Measurements from ENCODE around the gene SNX22.

The SNX22 gene

DNA sequence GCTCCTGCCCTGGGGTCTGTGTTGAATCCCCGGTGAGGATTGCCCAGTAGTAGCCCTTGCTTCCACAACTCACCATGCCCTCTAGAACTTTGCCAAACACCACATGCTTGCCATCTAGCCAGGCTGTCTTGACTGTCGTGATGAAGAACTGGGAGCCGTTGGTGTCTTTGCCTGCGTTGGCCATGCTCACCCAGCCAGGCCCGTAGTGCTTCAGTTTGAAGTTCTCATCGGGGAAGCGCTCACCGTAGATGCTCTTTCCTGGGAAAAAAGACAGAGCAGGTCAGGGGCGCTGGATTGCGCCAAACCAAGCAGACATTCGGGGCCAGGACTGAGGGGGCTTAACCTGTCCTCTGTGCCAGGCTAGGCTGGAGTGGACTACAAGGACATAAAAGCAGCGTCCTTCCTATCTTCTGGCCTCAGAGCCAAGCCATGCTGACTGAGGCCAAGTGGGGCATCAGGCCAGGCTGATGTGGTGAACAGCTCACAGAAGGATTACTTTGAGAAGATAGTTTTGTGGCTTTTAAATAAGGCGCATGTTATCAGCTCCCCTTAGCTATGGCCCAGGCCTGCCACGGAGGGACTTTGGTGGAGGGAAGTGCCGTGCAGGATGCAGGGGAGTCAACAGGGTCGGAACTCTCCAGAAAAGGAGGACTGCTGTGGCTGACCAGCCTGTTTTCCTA lies 5.3 kb downstream of the SNX22 start:
- FAIRE-seq, result no peak

DNA sequence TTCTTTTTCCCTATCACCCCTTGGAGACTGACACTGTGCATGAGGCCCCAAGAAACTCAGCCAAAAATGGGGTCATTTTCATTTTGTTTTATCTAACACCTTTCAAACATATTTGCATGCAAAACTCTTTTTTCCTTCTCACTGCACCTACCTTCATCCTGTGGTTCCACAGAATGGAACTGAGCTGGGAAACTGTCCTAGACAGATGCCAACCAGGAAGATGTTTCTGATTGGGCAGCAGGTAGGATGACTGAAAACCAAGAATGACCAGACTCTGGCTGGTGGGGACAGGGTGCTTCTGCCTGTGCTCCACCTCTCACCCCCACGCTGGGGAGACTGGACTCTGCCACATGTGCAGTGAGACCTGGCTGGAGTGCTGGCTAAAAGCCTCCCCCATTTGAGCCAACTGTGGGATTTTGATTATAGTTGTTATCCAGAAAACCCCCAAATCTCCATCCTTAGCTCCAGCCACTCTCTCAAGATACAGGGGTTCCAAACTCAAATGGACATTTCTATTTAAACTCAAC lies 6.1 kb downstream of the SNX22 start:
- no peak for FAIRE-seq

DNA sequence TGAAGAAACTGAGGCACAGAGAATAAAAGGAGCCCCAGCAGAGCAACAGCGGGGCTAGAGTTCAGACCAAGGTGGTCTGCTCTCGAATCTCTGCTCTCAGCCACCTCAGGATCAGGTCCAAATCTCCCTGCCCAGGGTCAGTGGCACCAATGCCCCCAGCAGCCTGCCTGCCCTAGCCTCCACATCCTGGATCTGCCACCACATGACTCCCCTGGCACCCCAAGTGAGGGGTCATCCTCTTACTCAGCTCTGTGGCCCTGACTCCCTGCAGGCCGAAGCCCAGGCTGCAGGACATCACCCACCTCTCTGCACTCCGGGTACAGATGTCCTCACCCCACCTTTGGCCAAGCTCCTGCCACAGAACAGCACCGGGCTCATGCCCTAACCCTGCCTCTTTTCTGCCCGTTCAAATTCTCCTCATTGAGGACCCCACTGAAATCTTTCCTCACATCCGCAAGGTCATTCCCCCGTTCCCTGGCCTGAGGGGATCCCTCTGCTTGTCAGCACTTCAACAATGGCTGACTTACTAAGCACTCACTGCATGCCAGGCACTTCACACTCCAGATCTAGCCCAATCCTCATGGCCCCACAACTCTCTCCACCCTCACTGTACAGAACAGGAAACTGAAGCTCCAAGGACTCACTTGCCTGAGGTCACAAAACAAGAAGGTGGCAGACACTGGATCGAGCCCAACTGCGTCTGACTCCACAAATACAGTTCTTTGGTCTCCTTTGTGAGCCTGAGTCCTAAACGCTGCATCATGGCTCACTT lies 7.0 kb downstream of the SNX22 start:
- no peak for FAIRE-seq

DNA sequence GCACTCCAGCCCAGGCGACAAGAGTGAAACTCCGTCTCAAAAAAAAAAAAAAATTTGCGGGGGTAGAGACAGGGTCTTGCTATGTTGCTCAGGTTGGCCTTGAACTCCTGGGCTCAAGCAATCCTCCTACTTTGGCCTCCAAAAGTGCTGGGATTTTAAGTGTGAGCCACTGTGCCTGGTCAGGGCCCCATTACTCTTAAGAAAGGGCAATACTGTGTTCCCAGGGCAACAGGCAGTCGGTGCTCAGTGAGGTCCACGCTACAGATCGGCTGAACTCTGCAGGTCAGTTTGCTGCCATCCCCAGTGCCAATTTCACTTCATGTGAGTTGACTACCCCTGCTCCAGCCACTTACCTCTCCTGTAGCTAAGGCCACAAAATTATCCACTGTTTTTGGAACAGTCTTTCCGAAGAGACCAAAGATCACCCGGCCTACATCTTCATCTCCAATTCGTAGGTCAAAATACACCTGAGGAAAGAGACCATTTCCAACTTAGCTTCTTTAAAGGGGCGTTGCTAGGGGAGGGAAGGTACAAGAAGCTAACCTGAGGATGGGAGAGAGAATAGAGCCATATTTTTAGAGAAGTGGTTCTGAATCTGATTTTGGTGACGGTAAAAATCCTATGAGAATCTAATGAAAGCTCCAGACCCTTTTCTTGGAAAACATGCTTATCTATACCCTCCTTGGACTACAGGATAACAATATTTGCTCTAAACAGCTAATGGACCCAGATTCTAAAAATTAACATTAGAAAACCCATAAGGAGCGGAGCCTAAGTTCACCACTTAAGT lies 10.4 kb downstream of the SNX22 start:
- no peak for FAIRE-seq

DNA sequence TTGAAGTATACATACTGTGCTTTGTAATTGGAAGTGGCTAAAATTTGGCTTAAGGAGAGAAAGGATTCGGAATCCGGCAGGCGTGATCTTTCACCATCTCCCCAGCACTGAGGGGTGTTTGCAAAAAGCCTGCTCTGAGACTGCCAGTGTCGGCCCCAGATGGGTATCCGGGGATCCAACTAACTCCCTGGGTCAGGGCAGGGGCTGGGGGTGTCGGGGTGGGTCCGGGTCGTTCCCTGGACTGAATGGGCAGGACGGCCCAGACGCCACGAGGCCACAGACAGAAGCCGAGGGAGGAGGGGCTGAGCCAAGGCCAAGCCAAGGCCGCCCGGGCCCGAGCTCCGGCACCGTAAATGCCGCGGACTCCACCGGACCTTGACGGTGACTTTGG lies 10.9 kb downstream of the SNX22 start:
- FAIRE-seq, result no peak

DNA sequence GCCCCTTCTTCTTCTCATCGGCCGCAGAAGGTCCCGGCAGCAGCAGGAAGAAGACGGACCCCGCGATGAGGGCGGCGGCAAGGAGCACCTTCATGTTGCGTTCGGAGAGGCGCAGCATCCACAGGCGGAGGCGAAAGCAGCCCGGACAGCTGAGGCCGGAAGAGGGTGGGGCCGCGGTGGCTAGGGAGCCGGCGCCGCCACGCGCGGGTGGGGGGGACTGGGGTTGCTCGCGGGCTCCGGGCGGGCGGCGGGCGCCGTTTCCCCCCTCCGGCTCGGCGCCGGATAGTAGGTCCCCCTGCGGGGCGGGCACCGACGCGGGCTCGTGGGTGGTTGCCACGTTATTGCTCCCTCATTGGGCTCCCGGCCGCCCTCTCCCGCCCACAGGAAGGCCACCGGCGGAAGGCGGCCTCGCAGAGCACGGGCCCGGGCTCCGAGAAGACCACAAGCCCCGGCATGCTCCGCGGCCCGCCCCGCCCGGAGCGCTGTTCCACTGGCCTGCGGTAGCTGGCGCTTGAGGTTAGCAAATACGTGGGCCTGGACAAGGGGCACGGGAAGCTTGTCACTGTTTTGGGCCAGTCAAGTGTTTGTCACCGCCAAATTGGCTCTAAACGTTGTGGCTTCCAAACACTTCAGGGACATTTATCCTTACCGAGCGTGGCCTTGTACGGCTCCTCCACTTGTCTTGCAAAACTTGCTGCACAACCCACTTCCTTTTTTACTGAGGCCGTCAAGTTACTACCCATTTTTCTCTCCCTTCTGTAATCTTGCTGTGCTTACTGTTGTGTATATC lies 11.5 kb downstream of the SNX22 start, which contains the start of gene PPIB:
TSS of gene PPIB (minus strand) at position 154 of the 790 bp plus-strand sequence. CDS start at position 118, 36 bp downstream.
- no peak for FAIRE-seq

DNA sequence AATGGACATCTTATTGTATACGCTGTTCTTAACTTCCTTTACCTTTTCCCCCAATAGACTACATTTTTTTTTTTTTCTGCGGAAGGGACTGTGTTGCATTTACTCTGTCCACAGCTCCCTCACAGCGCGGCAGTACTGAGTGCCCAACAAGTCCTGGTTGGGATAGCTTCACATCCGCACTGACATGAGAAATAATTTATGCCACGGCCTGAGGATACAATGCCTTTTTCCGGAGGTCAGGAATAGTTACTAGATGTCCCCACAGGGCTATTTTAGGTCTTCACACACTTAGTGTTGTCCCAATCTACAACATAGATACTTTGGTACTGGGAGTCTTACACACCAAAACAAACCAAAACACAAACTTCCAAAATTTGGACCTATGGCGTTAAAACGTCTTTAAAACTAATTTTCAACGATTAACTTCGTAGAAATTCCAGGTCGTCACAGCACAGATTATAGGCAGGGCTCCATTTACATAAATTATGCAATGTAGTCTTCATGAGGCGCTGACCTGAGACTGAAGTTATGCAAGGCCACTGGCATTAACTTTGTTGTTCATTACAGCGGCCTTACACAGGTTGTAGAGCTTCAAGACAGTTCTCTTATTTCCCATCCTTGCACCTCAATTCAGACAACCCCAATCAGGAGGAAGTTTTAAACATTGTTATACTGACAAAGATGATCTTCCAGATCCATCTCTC lies 12.3 kb downstream of the SNX22 start:
- FAIRE-seq, result no peak

DNA sequence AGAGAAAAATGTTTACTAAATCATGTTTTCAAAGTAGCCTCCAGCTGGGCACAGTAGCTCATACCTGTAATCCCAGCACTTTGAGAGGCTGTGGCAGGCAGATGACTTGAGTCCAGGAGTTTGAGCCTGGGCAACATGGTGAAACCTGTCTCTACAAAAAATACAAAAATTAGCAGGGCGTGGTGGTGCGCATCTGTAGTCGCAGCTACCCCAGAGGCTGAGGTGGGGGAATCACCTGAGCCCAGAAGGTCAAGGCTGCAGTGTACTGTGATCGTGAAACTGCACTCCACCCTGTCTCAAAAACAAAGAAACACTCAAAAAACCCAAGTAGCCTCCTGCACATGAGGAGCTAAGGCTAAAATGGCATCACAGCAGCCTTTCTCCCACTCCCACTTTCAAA lies 12.9 kb downstream of the SNX22 start:
- no peak for FAIRE-seq

DNA sequence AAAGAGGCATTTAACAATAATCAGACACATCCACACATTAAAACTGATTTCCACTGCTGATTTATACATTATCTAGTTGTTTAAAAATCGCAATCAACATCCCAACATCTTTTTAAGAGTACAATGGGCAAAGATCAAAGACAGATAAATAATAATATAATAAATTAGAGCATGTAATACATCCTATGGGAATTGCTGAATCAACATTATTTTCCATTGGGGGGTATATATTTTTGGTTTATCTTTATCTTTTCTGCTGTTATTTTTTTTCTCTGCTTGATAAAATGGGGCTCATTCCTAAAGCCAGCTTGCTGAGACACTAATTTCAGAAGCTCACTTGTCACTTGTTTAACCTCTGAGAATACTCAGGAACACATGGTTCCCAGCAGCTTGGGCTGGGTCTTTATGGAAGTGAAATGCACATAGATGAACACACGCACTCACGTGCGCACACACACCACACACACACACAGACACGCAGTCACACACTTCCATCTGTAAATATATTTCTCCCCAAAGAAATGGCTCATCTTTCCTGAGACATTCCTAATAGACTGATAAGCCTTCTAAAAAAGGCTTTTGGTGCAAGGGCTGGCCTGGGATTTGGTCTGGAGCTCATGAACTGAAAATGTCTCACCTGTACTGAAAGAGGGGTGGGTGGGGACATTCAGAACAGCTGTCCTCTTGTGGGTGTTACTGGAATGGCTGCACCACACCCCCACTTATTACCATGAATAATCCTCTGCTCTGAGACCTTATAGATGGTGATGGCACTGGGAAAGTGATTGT lies 14.8 kb downstream of the SNX22 start:
- FAIRE-seq, result no peak

DNA sequence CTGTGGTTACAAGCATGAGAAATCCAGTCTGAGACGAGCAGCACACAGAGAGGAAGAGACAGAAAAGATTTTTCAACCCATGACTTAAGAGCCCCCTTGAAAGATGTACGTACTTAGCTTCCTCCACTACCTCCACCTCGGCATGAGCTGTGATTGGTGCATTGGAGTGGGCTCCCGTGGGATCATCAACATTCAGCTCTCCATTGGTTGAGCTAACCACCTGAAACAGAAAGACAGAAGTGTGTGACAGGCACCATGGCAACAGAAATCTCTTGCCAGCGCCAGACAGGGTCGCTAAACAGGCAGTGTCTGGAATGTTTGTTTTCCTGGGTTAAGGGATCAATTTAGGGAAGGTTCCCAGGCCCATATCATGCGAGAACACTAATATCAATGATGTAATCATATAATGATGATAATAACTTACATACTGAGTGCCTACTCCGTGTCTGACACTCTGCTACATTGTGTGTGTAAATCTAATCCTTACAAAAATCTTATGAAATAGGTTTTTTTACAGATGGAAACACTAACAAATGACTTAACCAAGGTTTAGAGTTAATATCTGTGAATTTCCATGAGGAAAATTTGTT lies 28.8 kb downstream of the SNX22 start:
- FAIRE-seq, result no peak

DNA sequence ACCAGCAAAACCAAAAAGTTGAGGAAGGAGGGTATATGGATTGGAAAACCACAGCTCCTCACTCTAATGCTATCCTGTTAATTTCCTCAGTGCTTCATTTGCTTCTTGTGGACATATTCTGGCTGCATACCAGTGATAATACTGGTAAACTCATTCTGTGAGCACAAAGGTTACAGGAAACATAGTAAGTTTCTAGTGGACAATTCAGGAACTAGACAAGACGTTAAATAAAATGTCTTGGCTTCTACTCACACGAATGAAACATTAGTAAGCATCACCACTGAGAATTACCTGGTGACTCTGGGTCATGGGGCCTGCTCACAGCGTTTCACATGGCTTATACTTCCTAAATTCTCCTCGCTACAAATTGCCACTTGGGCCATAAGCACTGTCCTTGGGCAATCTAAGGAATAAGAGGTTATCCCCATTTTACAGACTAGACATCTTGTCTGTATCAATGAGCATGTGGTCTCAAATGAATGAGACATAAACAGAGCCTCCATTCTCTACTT lies 31.4 kb downstream of the SNX22 start:
- no peak for FAIRE-seq

DNA sequence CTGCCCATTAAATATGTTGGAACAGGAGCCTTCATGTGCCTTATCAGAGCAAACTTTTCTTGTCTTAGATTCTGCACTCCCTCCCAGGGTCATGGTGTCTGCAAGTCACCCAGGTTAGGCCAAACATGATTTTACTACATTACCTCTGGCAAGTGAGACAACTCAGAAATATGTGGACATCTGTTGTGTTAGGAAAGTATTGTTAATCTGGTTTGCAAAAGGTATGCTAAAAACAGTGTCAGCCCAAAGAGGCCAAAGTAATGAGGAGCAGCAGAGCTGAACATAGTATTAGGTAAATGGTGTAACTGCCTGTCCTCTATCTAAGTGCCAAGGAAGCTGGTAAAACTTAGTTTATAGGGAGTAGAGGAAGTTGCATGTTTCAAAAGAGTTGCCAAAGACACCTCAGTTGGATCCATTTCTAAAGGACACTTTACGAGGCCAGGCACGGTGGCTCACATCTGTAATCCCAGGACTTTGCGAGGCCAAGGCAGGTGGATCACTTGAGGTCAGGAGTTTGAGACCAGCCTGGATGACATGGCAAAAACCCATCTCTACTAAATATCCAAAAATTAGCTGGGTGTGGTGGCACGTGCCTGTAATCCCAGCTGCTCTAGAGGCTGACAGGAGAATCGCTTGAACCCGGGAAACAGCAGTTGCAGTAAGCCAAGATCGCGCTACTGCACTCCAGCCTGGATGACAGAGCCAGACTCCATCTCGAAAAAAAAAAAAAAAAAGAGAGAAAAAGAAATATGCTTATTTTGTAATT lies 33.8 kb downstream of the SNX22 start:
- FAIRE-seq, result no peak

DNA sequence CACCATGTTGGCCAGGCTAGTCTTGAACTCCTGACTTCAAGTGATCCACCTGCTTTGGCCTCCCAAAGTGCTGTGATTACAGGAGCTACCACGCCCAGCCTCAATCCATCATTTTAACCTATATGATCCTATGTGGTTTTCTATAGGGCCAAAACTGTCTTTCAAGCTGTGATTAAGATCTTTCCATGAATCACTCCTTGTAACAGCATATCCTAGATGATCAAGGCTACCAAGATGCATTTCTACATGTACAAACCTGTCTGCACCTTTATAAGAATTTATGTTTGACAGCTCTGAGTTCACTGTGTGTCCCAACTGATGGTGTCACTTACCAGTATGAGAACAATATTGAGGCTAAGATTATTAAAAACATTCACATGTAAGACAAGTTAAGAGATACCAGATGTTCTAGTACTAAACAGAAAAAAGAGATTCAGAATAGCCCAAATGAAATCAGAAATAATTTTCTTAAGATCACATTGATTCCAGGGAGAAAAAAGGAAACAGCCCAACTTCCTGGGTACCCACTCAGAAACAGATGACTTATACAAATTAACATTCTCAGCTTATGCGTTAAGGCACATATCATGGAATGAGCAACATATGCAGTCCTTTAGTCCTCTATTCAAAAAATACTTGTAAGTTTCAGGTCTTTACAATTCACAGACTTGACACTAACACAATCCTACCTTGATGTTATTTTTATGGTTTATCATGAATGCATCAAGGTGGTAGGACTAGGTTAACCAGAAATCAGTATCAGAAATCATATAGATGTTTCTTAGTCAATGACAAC lies 36.1 kb downstream of the SNX22 start:
- no peak for FAIRE-seq

DNA sequence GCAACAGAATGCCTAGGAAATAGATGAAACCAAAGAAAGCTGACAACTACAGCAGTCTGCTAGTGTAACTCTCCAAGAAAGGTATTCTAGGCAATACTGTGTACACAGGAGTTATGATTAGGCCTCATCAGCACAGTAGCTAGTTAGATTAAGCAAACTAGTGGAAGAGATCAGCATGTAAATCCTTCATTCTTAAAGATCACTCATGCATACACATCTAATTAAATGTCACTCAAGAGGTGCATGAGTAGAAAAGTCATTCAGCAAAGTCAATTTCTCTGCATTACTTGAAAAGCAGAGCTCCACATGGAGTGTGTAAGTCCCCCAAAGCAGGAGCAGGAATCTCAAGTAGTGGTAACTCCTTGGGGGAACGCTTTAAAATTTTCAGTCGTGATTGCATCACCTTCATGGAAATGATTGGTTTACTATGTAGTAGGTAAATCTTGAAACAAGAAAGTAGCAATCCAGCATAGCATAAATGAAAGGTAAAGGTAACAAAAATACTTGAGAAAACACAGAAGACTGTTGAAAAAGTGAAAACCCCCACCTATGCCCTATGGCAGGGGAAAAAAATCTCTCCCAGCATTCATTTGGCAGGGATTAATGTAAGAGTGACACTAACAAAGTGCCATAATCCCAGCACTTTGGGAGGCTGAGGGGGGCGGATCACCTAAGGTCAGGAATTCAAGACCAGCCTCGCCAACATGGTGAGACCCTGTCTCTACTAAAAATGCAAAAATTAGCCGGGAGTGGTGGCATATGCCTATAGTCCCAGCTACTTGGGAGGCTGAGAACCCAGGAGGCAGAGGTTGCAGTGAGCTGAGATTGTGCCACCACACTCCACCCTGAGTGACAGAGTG lies 40.7 kb downstream of the SNX22 start:
- no peak for FAIRE-seq

DNA sequence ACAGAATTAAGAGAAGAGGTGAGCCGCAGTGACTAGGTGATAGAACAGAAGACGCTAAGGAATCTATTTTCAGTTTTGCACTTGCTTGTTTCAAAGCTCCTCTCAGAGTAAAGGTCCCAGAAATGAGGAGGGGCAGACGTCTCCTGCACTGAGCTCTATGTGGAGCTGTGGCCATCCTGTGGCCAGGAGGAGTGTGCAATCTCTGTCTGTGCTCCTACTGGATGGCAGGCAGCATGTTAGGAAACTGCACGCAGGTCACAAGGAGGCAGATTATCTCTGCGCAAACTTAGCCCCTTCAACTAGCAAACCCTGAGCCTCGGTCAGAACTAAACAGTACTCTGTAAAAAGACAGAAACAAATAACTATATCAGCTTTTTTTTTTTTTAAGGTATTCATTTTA lies 42.4 kb downstream of the SNX22 start:
- FAIRE-seq, result no peak

DNA sequence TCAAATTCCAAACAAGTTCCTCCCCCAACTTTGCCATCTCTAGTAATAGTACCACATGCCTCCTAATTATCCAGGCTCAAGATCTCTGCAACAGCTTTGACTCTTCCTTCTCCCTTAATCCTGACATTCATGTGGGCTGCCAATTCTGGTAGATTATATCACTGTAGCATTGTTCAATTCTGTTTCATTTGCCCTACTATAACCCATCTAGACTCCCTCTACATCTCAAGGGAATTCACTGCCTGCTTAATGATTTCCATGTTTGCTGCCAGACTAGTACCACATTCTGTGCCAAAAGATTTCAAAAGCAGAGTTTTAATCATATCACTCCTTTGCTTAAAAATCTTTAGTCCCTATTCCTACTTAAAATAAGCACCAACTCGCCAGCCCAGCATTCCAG lies 45.9 kb downstream of the SNX22 start:
- FAIRE-seq, result no peak

DNA sequence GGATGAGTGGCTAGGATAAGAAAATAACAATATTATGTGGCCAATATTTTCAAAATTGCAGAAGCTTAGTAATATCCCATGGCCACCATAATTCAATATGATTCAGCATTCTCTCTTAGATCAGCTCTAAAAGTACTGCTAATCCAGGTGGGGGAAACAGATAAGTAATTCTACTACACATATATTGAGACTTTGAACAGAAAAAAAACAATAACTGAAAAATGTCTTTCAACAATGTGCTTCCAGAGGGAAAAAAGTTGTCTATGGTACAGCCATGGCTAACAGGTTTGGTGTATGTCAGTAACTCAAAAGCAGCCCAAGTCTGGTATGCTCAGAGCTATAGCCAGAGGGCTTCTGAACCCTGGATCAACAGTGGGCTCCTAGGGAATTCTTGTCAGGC lies 53.7 kb downstream of the SNX22 start:
- FAIRE-seq, result no peak

All from colon (tissue), 2 donors.